ENCODE results near the gene SOBP. TPM values are rescaled to one million over a fixed set of nuclear protein-coding genes. Genes with fewer than 3 reads are reported as not detected.

The SOBP gene
- total and polyA plus RNA-seq, 8 donors: 0.58 to 16.9 (median 4.4) TPM

- intact Hi-C loops (cut with DNase I; ENCODE audit: low total_unique reads): no loop called here
- Histone ChIP-seq H3K4me1 (peaks cover 40 to 70% (median 59%) of the 10 kb centered on the region in 4 donors), H3K9me3 (no peaks in the 10 kb centered on the region), H3K4me3 (peak overlapping the region; percentile 68 to 94 (median 78)), H3K27me3 (peaks cover 0 to 58% (median 18%) of the 10 kb centered on the region in 3 donors), H3K36me3 (no peaks in the 10 kb centered on the region), H3K27ac (peak overlapping the region; percentile 75 to 89 (median 79))
- DNase-seq: no peak
- TF ChIP-seq POLR2AphosphoS5 (IDR thresholded peaks at IDR 0.05): no peak
- TF ChIP-seq POLR2A (IDR thresholded peaks at IDR 0.05): no peak
- no peak for TF ChIP-seq EP300 (IDR thresholded peaks at IDR 0.05)
- TF ChIP-seq CTCF (IDR thresholded peaks at IDR 0.05): no peak
- WGBS, 5 donors: 0 to 2% (median 1%) methylated on average over 27 to 30 of the region's 30 CpGs
Measured at GRCh38 chr6:107490566-107491137, 735 bp downstream of the SOBP start.

GRCh38 chr6:107491138-107491609, 1.3 kb downstream of the SOBP start:
- peaks cover 0 to 55% (median 18%) of the 10 kb centered on the region in 3 donors for H3K27me3 ChIP-seq
- peak overlapping the region in 4 of 5 donors; percentile 75 to 89 (median 80) for H3K27ac ChIP-seq
- H3K4me1 ChIP-seq: peaks cover 45 to 76% (median 63%) of the 10 kb centered on the region in 4 donors
- H3K36me3 ChIP-seq: no peaks in the 10 kb centered on the region
- intact Hi-C loops (cut with DNase I; ENCODE audit: low total_unique reads): no loop called here
- H3K4me3 ChIP-seq: peak overlapping the region; percentile 68 to 94 (median 78)
- WGBS, 5 donors: 1 to 4% (median 2%) methylated on average over 18 to 38 of the region's 38 CpGs
- H3K9me3 ChIP-seq: no peaks in the 10 kb centered on the region
- peak; percentile 57 to 87 for DNase-seq
- TF ChIP-seq POLR2A (IDR thresholded peaks at IDR 0.05) (no peak), EP300 (IDR thresholded peaks at IDR 0.05) (no peak), CTCF (IDR thresholded peaks at IDR 0.05) (no peak), POLR2AphosphoS5 (IDR thresholded peaks at IDR 0.05) (no peak)

GRCh38 chr6:107491760-107492660, 2.1 kb downstream of the SOBP start:
- DNase-seq: peak in 1 of 2 donors; percentile 51
- Histone ChIP-seq H3K9me3 (no peaks in the 10 kb centered on the region), H3K27me3 (peaks cover 0 to 47% (median 18%) of the 10 kb centered on the region in 3 donors), H3K27ac (peak overlapping the region in 3 of 5 donors; percentile 77 to 89 (median 82)), H3K4me3 (peak overlapping the region; percentile 68 to 94 (median 78)), H3K4me1 (peaks cover 47 to 84% (median 72%) of the 10 kb centered on the region in 4 donors), H3K36me3 (no peaks in the 10 kb centered on the region)
- WGBS, 5 donors: 36 to 58% (median 39%) methylated on average over 14 of the region's 14 CpGs
- intact Hi-C loops (cut with DNase I; ENCODE audit: low total_unique reads): no loop called here
- TF ChIP-seq POLR2A (IDR thresholded peaks at IDR 0.05): no peak
- TF ChIP-seq EP300 (IDR thresholded peaks at IDR 0.05): no peak
- TF ChIP-seq POLR2AphosphoS5 (IDR thresholded peaks at IDR 0.05): no peak
- no peak for TF ChIP-seq CTCF (IDR thresholded peaks at IDR 0.05)
